GM18907 (cell line): ENCODE data around the gene FAM168A.

ENCODE experiments used
- ATAC-seq: cut with Tn5 transposase; IDR thresholded peaks from one replicate; pipeline ENCODE4 v1.9.1; 2021; ENCODE audit warnings: mild to moderate bottlenecking, moderate library complexity; ENCODE audit not compliant: unreplicated experiment

FAM168A gene

GRCh38 chr11:73379189-73379880, 218.6 kb downstream of the FAM168A start:
- ATAC-seq = no peak

- ATAC-seq = peak; percentile 20
Observed at GRCh38 chr11:73376803-73377629, 220.9 kb downstream of the FAM168A start.

GRCh38 chr11:73376160-73376802, 221.6 kb downstream of the FAM168A start, which contains the start of gene RELT:
TSS of gene RELT (plus strand) at chr11:73376399. CDS start at chr11:73389137, 12,738 bp downstream.
- ATAC-seq = peak; percentile 71

GRCh38 chr11:73375830-73376159, 222.1 kb downstream of the FAM168A start:
- no peak for ATAC-seq

GRCh38 chr11:73374151-73374550, 223.8 kb downstream of the FAM168A start:
- no peak for ATAC-seq

GRCh38 chr11:73372375-73372993, 225.4 kb downstream of the FAM168A start:
- ATAC-seq = no peak

- ATAC-seq = no peak
Observed at GRCh38 chr11:73367482-73368024, 230.4 kb downstream of the FAM168A start.

GRCh38 chr11:73366953-73367352, 231.0 kb downstream of the FAM168A start:
- no peak for ATAC-seq

GRCh38 chr11:73366265-73366610, 231.7 kb downstream of the FAM168A start:
- ATAC-seq = no peak

GRCh38 chr11:73365352-73366264, 232.3 kb downstream of the FAM168A start:
- ATAC-seq = no peak

GRCh38 chr11:73363147-73363546, 234.8 kb downstream of the FAM168A start:
- ATAC-seq = no peak

GRCh38 chr11:73361953-73362776, 235.7 kb downstream of the FAM168A start:
- no peak for ATAC-seq

GRCh38 chr11:73360743-73361369, 237.1 kb downstream of the FAM168A start:
- no peak for ATAC-seq

- ATAC-seq = no peak
Observed at GRCh38 chr11:73359930-73360742, 237.8 kb downstream of the FAM168A start.

GRCh38 chr11:73359341-73359740, 238.6 kb downstream of the FAM168A start:
- no peak for ATAC-seq

GRCh38 chr11:73358071-73358470, 239.8 kb downstream of the FAM168A start:
- ATAC-seq = no peak

- ATAC-seq = no peak
Observed at GRCh38 chr11:73356979-73357860, 240.7 kb downstream of the FAM168A start.
